NCI-H2227 treated with DMSO at 0.1 percent for 48 hours (cell line): ENCODE results near the gene PPIH.
A peak's percentile ranks its signal among the peaks of the same experiment; 100 is the strongest.
"Not testable (repeated sequence)": the region's sequence is repeated elsewhere in the genome, so short reads cannot be mapped to it uniquely, and the experiment has no call there.

Experiments
- DNase-seq: peaks from one replicate; lab custom pipeline; 2025; lab: John Stamatoyannopoulos, UW

PPIH gene

GRCh38 chr1:42682484-42682738 lies 24.2 kb downstream of the PPIH start:
- not testable (repeated sequence) for DNase-seq

- DNase-seq = peak; percentile 24
These were observed 24.7 kb downstream of the PPIH start for GRCh38 chr1:42682739-42683531.

- peak; percentile 50 for DNase-seq
These were observed 25.9 kb downstream of the PPIH start for GRCh38 chr1:42684139-42684538.

- DNase-seq = no peak
These were observed 28.2 kb downstream of the PPIH start for GRCh38 chr1:42686418-42686817.

- DNase-seq = no peak
These were observed 31.7 kb downstream of the PPIH start for GRCh38 chr1:42689912-42690311.

- DNase-seq = no peak
These were observed 32.4 kb downstream of the PPIH start for GRCh38 chr1:42690477-42691156.

GRCh38 chr1:42691157-42691498 lies 32.9 kb downstream of the PPIH start:
- DNase-seq = no peak

- no peak for DNase-seq
These were observed 34.2 kb downstream of the PPIH start for GRCh38 chr1:42692461-42692860.

GRCh38 chr1:42692911-42693310 lies 34.7 kb downstream of the PPIH start:
- no peak for DNase-seq

GRCh38 chr1:42698081-42698813 lies 40.0 kb downstream of the PPIH start:
- no peak for DNase-seq

- no peak for DNase-seq
These were observed 41.8 kb downstream of the PPIH start for GRCh38 chr1:42700006-42700405.

- DNase-seq = no peak
These were observed 45.8 kb downstream of the PPIH start for GRCh38 chr1:42703888-42704464.

- not testable (repeated sequence) for DNase-seq
These were observed 54.6 kb downstream of the PPIH start for GRCh38 chr1:42712808-42713207.

GRCh38 chr1:42713293-42713692 lies 55.1 kb downstream of the PPIH start:
- no peak for DNase-seq

- DNase-seq = not testable (repeated sequence)
These were observed 56.2 kb downstream of the PPIH start for GRCh38 chr1:42714441-42714840.

GRCh38 chr1:42720868-42721267 lies 62.6 kb downstream of the PPIH start:
- no peak for DNase-seq

- no peak for DNase-seq
These were observed 63.7 kb downstream of the PPIH start for GRCh38 chr1:42721926-42722325.

GRCh38 chr1:42722403-42722802 lies 64.2 kb downstream of the PPIH start:
- not testable (repeated sequence) for DNase-seq

GRCh38 chr1:42723511-42723910 lies 65.3 kb downstream of the PPIH start:
- no peak for DNase-seq

GRCh38 chr1:42725820-42726219 lies 67.6 kb downstream of the PPIH start:
- DNase-seq = not testable (repeated sequence)
